ENCODE results near the gene KCNN3. TPM values are rescaled to one million over a fixed set of nuclear protein-coding genes. Genes with fewer than 3 reads are reported as not detected.

Gene KCNN3
- total and polyA plus RNA-seq, 2 donors (not counting 1 experiment from before 2014, with no cell fraction given): 0.17 to 0.82 TPM

DNA sequence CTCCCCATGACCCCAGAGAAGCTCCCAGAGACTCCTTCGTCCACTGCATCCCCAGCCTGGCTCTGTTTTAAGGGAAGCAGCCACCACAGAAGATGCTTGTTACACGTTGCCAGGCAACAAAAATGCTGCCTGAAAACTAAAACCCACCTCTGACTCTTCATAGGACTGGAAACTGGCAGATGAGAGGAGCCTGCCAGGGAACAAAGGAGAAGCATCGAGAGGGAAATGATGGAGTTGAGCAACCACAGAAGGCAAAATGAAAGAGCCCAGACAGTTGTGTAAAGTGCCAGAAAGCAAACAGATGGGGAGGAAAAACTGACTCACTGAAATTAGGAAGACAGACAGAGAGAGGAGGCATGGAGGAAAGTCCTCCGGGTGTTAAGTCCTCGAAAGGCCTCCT lies 118.4 kb downstream of the KCNN3 start:
- H3K79me2 ChIP-seq (ENCODE audit: control insufficient read depth, insufficient read depth, low read length): no peaks in the 10 kb centered on the region
- TF ChIP-seq, protein P1, sequence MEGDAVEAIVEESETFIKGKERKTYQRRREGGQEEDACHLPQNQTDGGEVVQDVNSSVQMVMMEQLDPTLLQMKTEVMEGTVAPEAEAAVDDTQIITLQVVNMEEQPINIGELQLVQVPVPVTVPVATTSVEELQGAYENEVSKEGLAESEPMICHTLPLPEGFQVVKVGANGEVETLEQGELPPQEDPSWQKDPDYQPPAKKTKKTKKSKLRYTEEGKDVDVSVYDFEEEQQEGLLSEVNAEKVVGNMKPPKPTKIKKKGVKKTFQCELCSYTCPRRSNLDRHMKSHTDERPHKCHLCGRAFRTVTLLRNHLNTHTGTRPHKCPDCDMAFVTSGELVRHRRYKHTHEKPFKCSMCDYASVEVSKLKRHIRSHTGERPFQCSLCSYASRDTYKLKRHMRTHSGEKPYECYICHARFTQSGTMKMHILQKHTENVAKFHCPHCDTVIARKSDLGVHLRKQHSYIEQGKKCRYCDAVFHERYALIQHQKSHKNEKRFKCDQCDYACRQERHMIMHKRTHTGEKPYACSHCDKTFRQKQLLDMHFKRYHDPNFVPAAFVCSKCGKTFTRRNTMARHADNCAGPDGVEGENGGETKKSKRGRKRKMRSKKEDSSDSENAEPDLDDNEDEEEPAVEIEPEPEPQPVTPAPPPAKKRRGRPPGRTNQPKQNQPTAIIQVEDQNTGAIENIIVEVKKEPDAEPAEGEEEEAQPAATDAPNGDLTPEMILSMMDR (IDR thresholded peaks at IDR 0.05): no peak
- TF ChIP-seq EZH2 (IDR thresholded peaks at IDR 0.05; ENCODE audit: borderline replicate concordance, insufficient read depth, low read depth, low read length, poor library complexity, severe bottlenecking): no peak
- H3K4me1 Mint-ChIP-seq: peaks cover 13% of the 10 kb centered on the region
- H3K27ac ChIP-seq (ENCODE audit: low read length in 2 of 2): no peak overlapping the region
- ChIA-PET CTCF (no interaction called here), POLR2A (interaction anchor here (0.6 kb wide), 1 partner anchor 244 kb away, joined by 8 read pairs; no protein-coding TSS in a partner anchor)
- H3K36me3 ChIP-seq (replicated peaks in 1 of 2; ENCODE audit: control extremely low read depth in 1 of 2, control insufficient read depth in 1 of 2, extremely low read depth in 1 of 2, insufficient read depth in 2 of 2, low read length in 1 of 2): no peaks in the 10 kb centered on the region
- peaks cover 0 to 34% (median 7%) of the 10 kb centered on the region in 4 experiments for H3K27me3 ChIP-seq (replicated peaks in 1 of 4; ENCODE audit: control extremely low read depth in 1 of 4, control insufficient read depth in 3 of 4, insufficient read depth in 4 of 4, low read length in 3 of 4)
- H3K4me2 ChIP-seq (replicated peaks; ENCODE audit: low read depth, low read length, poor library complexity, severe bottlenecking): no peak overlapping the region
- H3K9me3 Mint-ChIP-seq (ENCODE audit: insufficient read depth): no peaks in the 10 kb centered on the region
- DNase-seq (no peak), ATAC-seq (ENCODE audit: low read depth) (no peak)
- H3K4me3 ChIP-seq (ENCODE audit: control extremely low read depth in 1 of 5, extremely low read depth in 1 of 5, insufficient read depth in 1 of 5, low read depth in 2 of 5, low read length in 4 of 5): no peak overlapping the region
- no peak overlapping the region for H3K27ac Mint-ChIP-seq
- H3K4me1 ChIP-seq (ENCODE audit: control insufficient read depth in 2 of 2, insufficient read depth in 2 of 2, low read length in 2 of 2): peaks cover 14 to 18% of the 10 kb centered on the region in 2 donors
- 82% methylated on average over 5 of the region's 5 CpGs for WGBS (ENCODE audit: insufficient coverage)
- peaks cover 0 to 3% (median 0%) of the 10 kb centered on the region in 3 donors for H3K9me3 ChIP-seq (ENCODE audit: control extremely low read depth in 1 of 3, control insufficient read depth in 2 of 3, insufficient read depth in 1 of 3, low read length in 2 of 3)
- no peak overlapping the region for H3K4me3 Mint-ChIP-seq
- no peak overlapping the region for H3K9ac ChIP-seq (ENCODE audit: low read length)
- no peak overlapping the region for H2AFZ ChIP-seq (ENCODE audit: insufficient read depth, low read depth, low read length, poor library complexity, severe bottlenecking)
- no peaks in the 10 kb centered on the region for H4K20me1 ChIP-seq (ENCODE audit: control insufficient read depth, insufficient read depth, low read length, poor library complexity, severe bottlenecking)
- H3K27me3 Mint-ChIP-seq: peaks cover 55% of the 10 kb centered on the region
- intact Hi-C loops (cut with micrococcal nuclease): no loop called here

DNA sequence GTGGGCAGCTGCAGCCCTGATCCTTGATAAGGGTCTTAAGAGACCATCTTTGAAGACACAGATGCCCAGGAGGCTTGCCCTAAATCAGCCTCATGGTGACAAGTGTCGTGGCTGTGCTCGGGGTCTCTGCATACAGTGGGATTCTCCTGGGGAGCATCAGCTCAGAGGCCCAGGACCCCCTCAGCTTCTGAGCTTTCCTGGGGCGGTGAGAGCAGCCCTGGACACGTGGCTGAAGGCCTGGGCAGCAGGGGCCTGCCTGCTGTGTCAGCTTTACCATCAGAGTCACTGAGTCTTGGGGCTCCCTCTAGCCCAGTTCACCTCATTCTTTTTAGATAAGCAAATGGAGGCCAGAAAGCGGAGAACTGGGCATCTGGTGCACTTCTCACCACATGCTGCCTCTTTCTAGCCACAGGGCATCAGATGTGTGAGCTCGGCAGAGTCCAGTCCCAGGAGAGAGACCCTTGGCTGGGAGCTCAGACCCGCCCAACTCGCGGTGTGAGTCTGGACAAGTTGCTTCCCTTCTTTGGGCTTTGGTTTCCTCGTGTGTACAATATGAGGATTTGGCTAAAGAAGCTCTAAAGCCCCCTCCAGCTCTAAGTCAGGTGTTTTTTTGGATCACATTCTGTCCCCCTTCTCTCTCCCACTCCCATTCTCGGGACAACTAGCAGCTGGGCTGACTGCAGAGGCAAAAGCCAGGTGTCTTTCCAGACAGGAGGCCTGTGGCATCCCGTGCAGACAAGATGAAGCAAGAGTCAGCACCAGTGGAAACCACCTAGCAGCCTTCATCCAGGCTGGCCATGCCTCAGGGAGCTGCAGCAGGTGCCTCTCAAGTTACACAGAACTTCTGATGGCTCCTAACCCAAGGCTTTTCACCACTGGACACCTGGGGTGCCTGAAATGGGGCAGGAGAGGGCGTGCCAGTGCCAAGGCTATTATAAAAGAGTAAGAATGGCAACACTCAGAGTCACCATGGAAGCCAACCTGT lies 119.1 kb downstream of the KCNN3 start:
- Mint-ChIP-seq H3K27me3 (peaks cover 62% of the 10 kb centered on the region), H3K27ac (no peak overlapping the region), H3K9me3 (ENCODE audit: insufficient read depth) (no peaks in the 10 kb centered on the region), H3K4me1 (peaks cover 13% of the 10 kb centered on the region), H3K4me3 (no peak overlapping the region)
- Histone ChIP-seq H3K4me3 (ENCODE audit: control extremely low read depth in 1 of 5, extremely low read depth in 1 of 5, insufficient read depth in 1 of 5, low read depth in 2 of 5, low read length in 4 of 5) (no peak overlapping the region), H3K4me1 (ENCODE audit: control insufficient read depth in 2 of 2, insufficient read depth in 2 of 2, low read length in 2 of 2) (peaks cover 14 to 18% of the 10 kb centered on the region in 2 donors), H3K27ac (ENCODE audit: low read length in 2 of 2) (no peak overlapping the region), H3K9me3 (ENCODE audit: control extremely low read depth in 1 of 3, control insufficient read depth in 2 of 3, insufficient read depth in 1 of 3, low read length in 2 of 3) (peaks cover 0 to 3% (median 0%) of the 10 kb centered on the region in 3 donors), H3K27me3 (replicated peaks in 1 of 4; ENCODE audit: control extremely low read depth in 1 of 4, control insufficient read depth in 3 of 4, insufficient read depth in 4 of 4, low read length in 3 of 4) (peaks cover 0 to 36% (median 7%) of the 10 kb centered on the region in 4 experiments), H3K4me2 (replicated peaks; ENCODE audit: low read depth, low read length, poor library complexity, severe bottlenecking) (no peak overlapping the region), H3K79me2 (ENCODE audit: control insufficient read depth, insufficient read depth, low read length) (no peaks in the 10 kb centered on the region), H4K20me1 (ENCODE audit: control insufficient read depth, insufficient read depth, low read length, poor library complexity, severe bottlenecking) (no peaks in the 10 kb centered on the region), H3K36me3 (replicated peaks in 1 of 2; ENCODE audit: control extremely low read depth in 1 of 2, control insufficient read depth in 1 of 2, extremely low read depth in 1 of 2, insufficient read depth in 2 of 2, low read length in 1 of 2) (no peaks in the 10 kb centered on the region), H3K9ac (ENCODE audit: low read length) (no peak overlapping the region), H2AFZ (ENCODE audit: insufficient read depth, low read depth, low read length, poor library complexity, severe bottlenecking) (no peak overlapping the region)
- ChIA-PET POLR2A (no interaction called here), CTCF (interaction anchor here (1.0 kb wide), 1 partner anchor 9 kb away, joined by 3 read pairs; no protein-coding TSS in a partner anchor)
- ATAC-seq (ENCODE audit: low read depth): no peak
- WGBS (ENCODE audit: insufficient coverage): 85% methylated on average over 12 of the region's 13 CpGs
- intact Hi-C loops (cut with micrococcal nuclease): no loop called here
- no peak for DNase-seq
- TF ChIP-seq, protein P1 (IDR thresholded peaks at IDR 0.05): no peak
- no peak for TF ChIP-seq EZH2 (IDR thresholded peaks at IDR 0.05; ENCODE audit: borderline replicate concordance, insufficient read depth, low read depth, low read length, poor library complexity, severe bottlenecking)

Data from B cell (primary cell).